Adrenal gland (tissue), 12 donors: ENCODE results near the gene CFAP299. TPM values are rescaled to one million over a fixed set of nuclear protein-coding genes. Genes with fewer than 3 reads are reported as not detected.

Source experiments
- DNase-seq, 7 donors: peaks; one replicate each; pipeline ENCODE4 v3.0.0-alpha.2; 2019 to 2020
- H3K27ac ChIP-seq, 5 donors: fragments of 200-600 bp; sonication (generic) in 4 of 5; 1 replicate in 3 of 5; 2 replicates in 2 of 5; pipeline versions ENCODE4 v1.5.1 to v1.8.0; 2016 to 2020; ENCODE audit warnings: mild to moderate bottlenecking in 1 of 5
- H3K27me3 ChIP-seq: fragments of 200-600 bp; 2 replicates; pipeline ENCODE4 v1.8.0; 2021
- H3K36me3 ChIP-seq, 2 donors: fragments of 200-600 bp; replicated peaks in 1 of 2; 1 replicate in 1 of 2; 2 replicates in 1 of 2; pipeline versions ENCODE4 v1.5.1 to v1.8.0; 2018 to 2022
- H3K4me1 ChIP-seq, 2 donors: fragments of 200-600 bp; replicated peaks in 1 of 2; 1 replicate in 1 of 2; 2 replicates in 1 of 2; pipeline versions ENCODE4 v1.5.1 to v1.8.0; 2018 to 2021
- H3K4me3 ChIP-seq, 4 donors: fragments of 200-600 bp; sonication (generic) in 3 of 4; one replicate each; pipeline ENCODE4 v1.5.1; 2016 to 2018
- H3K9me3 ChIP-seq, 3 donors: fragments of 200-600 bp; sonication (generic) in 1 of 3; replicated peaks in 1 of 3; 1 replicate in 2 of 3; 2 replicates in 1 of 3; pipeline versions ENCODE4 v1.5.1 to v1.8.0; 2016 to 2021
- CTCF ChIP-seq, 6 experiments: fragments of 450-650 bp in 4 of 6; fragments of 200-600 bp in 2 of 6; sonication (generic) in 1 of 6; IDR thresholded peaks; 1 replicate in 5 of 6; 2 replicates in 1 of 6; pipeline versions ENCODE4 v1.5.1 to v1.8.0; 2016 to 2021; ENCODE audit warnings: antibody characterized with exemption in 6 of 6, mild to moderate bottlenecking in 2 of 6, moderate library complexity in 1 of 6
- POLR2A ChIP-seq, 2 donors: fragments of 450-650 bp; IDR thresholded peaks; one replicate each; pipeline ENCODE4 v1.6.1; 2017; ENCODE audit warnings: antibody characterized with exemption in 2 of 2, mild to moderate bottlenecking in 2 of 2, moderate library complexity in 1 of 2
- WGBS, 4 donors: extraction: QIAGEN DNeasy Blood & Tissue Kit in 2 of 4; methylation state at CpG; one replicate each; pipeline versions ENCODE4 v1.1.5 to v1.1.7; 2013 to 2017; 5-methylcytosine and 5-hydroxymethylcytosine counted together
- intact Hi-C, 2 donors: fragments of 100-400 bp; cut with DNase I; formaldehyde crosslinking; loops; one replicate each; pipeline versions ENCODE4 v1.14.1 to v1.15.0; 2022 to 2023
- polyA plus RNA-seq, 3 donors: library from polyadenylated mRNA; stranded (reverse); fragments of 200-250 nt in 2 of 3; fragments of 350-450 nt in 1 of 3; fragmentation: Illumina TruSeq in 1 of 3; extraction: RNeasy Lipid Tissue Mini Kit (QIAGEN cat#74804) in 1 of 3; gene quantifications; one replicate each; pipeline ENCODE4 v1.2.3, GENCODE V29; 2013 to 2014
- total RNA-seq, 9 donors: library from RNA; depleted of rRNA in 4 of 9; stranded (reverse); fragments of >200 nt in 4 of 9; fragments of 120-200 nt in 1 of 9; fragmentation: NEBNext Ultra II Directional in 1 of 9; extraction: Animal tissue kit (Norgen Biotek cat#: 25700) in 1 of 9; gene quantifications; one replicate each; pipeline versions ENCODE4 v1.1.0 to v1.2.4, GENCODE V29; 2013 to 2023
- donor health status: healthy with polysubstance abuse.
- donor health status: Bipolar disorder and iron deficiency.
- donor health status: DM: yes; HTN: yes; CAD: no.
- donor health status: DM: no; HTN: no; CAD: no.
- donor health status: DM: no; HTN: no; CAD: no.
- donor health status: DM: yes; HTN: yes; CAD: no.

CFAP299 gene
- total and polyA plus RNA-seq, 12 donors, result not detected

GRCh38 chr4:80948995-80949394 is 613.5 kb downstream of the CFAP299 start:
- TF ChIP-seq POLR2A (IDR thresholded peaks at IDR 0.05), result no peak
- TF ChIP-seq CTCF (IDR thresholded peaks at IDR 0.05), result no peak
- Histone ChIP-seq H3K9me3 (no peaks in the 10 kb centered on the region), H3K27me3 (no peaks in the 10 kb centered on the region), H3K36me3 (no peaks in the 10 kb centered on the region), H3K4me3 (no peak overlapping the region), H3K27ac (no peak overlapping the region), H3K4me1 (no peaks in the 10 kb centered on the region)
- intact Hi-C loops, result no loop called here
- no peak for DNase-seq

- H3K36me3 ChIP-seq, result no peaks in the 10 kb centered on the region
- H3K4me3 ChIP-seq, result no peak overlapping the region
- no peaks in the 10 kb centered on the region for H3K9me3 ChIP-seq
- no peaks in the 10 kb centered on the region for H3K4me1 ChIP-seq
- TF ChIP-seq CTCF (IDR thresholded peaks at IDR 0.05), result no peak
- no peak for TF ChIP-seq POLR2A (IDR thresholded peaks at IDR 0.05)
- H3K27ac ChIP-seq, result no peak overlapping the region
- no peak for DNase-seq
- intact Hi-C loops, result no loop called here
- WGBS, 4 donors, result 85 to 89% (median 86%) methylated on average over 3 of the region's 3 CpGs
- no peaks in the 10 kb centered on the region for H3K27me3 ChIP-seq
Measured at GRCh38 chr4:80956421-80956820, 620.9 kb downstream of the CFAP299 start.

- Histone ChIP-seq H3K4me1 (no peaks in the 10 kb centered on the region), H3K36me3 (no peaks in the 10 kb centered on the region), H3K9me3 (no peaks in the 10 kb centered on the region), H3K4me3 (no peak overlapping the region), H3K27ac (no peak overlapping the region), H3K27me3 (no peaks in the 10 kb centered on the region)
- DNase-seq, result no peak
- 43 to 59% (median 50%) methylated on average over 2 of the region's 2 CpGs for WGBS, 4 donors
- TF ChIP-seq CTCF (IDR thresholded peaks at IDR 0.05), result no peak
- TF ChIP-seq POLR2A (IDR thresholded peaks at IDR 0.05), result no peak
- intact Hi-C loops, result no loop called here
Measured at GRCh38 chr4:80963051-80963450, 627.5 kb downstream of the CFAP299 start.

GRCh38 chr4:80967346-80967745 is 631.8 kb downstream of the CFAP299 start:
- no peaks in the 10 kb centered on the region for H3K27me3 ChIP-seq
- H3K4me1 ChIP-seq, result no peaks in the 10 kb centered on the region
- TF ChIP-seq CTCF (IDR thresholded peaks at IDR 0.05), result no peak
- H3K36me3 ChIP-seq, result no peaks in the 10 kb centered on the region
- no peaks in the 10 kb centered on the region for H3K9me3 ChIP-seq
- intact Hi-C loops, result no loop called here
- WGBS, 4 donors, result 79 to 92% (median 83%) methylated on average over 4 of the region's 4 CpGs
- no peak overlapping the region for H3K27ac ChIP-seq
- DNase-seq, result no peak
- H3K4me3 ChIP-seq, result no peak overlapping the region
